Mucosa of descending colon (tissue), 3 donors: ENCODE data around the gene LIN28B. TPM values are rescaled to one million over a fixed set of nuclear protein-coding genes. Genes with fewer than 3 reads are reported as not detected.
"Not testable (repeated sequence)": the region's sequence is repeated elsewhere in the genome, so short reads cannot be mapped to it uniquely, and the experiment has no call there.

Experiments used
- ATAC-seq: fragments of 200-7000 bp; cut with Tn5 transposase; one replicate; pipeline ENCODE4 v1.9.1; 2020; ENCODE audit warnings: mild to moderate bottlenecking, moderate library complexity
- DNase-seq, 3 donors: peaks; one replicate each; pipeline ENCODE4 v3.0.0-alpha.2; 2020
- H3K36me3 ChIP-seq: fragments of 200-600 bp; one replicate; pipeline ENCODE4 v1.8.0; 2021; ENCODE audit warnings: low read depth, mild to moderate bottlenecking
- H3K4me1 ChIP-seq: fragments of 200-600 bp; one replicate; pipeline ENCODE4 v1.8.0; 2021; ENCODE audit warnings: low read depth, mild to moderate bottlenecking
- H3K4me3 ChIP-seq: fragments of 200-600 bp; one replicate; pipeline ENCODE4 v1.8.0; 2021; ENCODE audit warnings: mild to moderate bottlenecking
- H3K9me3 ChIP-seq: fragments of 200-600 bp; one replicate; pipeline ENCODE4 v1.8.0; 2021; ENCODE audit warnings: mild to moderate bottlenecking
- CTCF ChIP-seq: fragments of 200-600 bp; IDR thresholded peaks from one replicate; pipeline ENCODE4 v1.8.0; 2022; ENCODE audit warnings: antibody characterized with exemption, mild to moderate bottlenecking
- intact Hi-C, 2 donors: fragments of 100-400 bp; cut with DNase I in 1 of 2; cut with micrococcal nuclease in 1 of 2; formaldehyde crosslinking; loops; one replicate each; pipeline versions ENCODE4 v1.11.0 to v1.11.1; 2022; cut with DNase I, micrococcal nuclease
- total RNA-seq, 3 donors: library from RNA; stranded (reverse); fragmentation: NEBNext Ultra II Directional in 2 of 3; extraction: Animal tissue kit (Norgen Biotek cat#: 25700) in 2 of 3; gene quantifications; one replicate each; pipeline versions ENCODE4 v1.2.1 to v1.2.4, GENCODE V29; 2021 to 2023
- donor health status: DM: no; HTN: no; CAD: no; lungs with moderate emphysema.
- donor health status: DM: no; HTN: no; CAD: no.
- donor health status: DM: no; HTN: yes; CAD: no.

LIN28B gene
- total RNA-seq, 3 donors from 2014 or later: not detected

GRCh38 chr6:105068407-105068806 lies 111.5 kb downstream of the LIN28B start:
- H3K4me3 ChIP-seq: no peak overlapping the region
- no peak for ATAC-seq

GRCh38 chr6:105069821-105070445 lies 113.0 kb downstream of the LIN28B start:
- Histone ChIP-seq H3K36me3 (no peaks in the 10 kb centered on the region), H3K4me3 (no peak overlapping the region), H3K4me1 (no peaks in the 10 kb centered on the region), H3K9me3 (no peaks in the 10 kb centered on the region)
- intact Hi-C loops: no loop called here
- DNase-seq: no peak
- no peak for TF ChIP-seq CTCF
- no peak for ATAC-seq

More at GRCh38 chr6:105068407-105068806, 111.5 kb downstream of the LIN28B start:
- Histone ChIP-seq H3K36me3 (no peaks in the 10 kb centered on the region), H3K9me3 (no peaks in the 10 kb centered on the region), H3K4me1 (no peaks in the 10 kb centered on the region)
- DNase-seq: no peak
- TF ChIP-seq CTCF: no peak
- intact Hi-C loops: no loop called here

- ATAC-seq: no peak
- Histone ChIP-seq H3K9me3 (no peaks in the 10 kb centered on the region), H3K36me3 (no peaks in the 10 kb centered on the region), H3K4me3 (no peak overlapping the region), H3K4me1 (no peaks in the 10 kb centered on the region)
- no peak for DNase-seq
- TF ChIP-seq CTCF: no peak
- intact Hi-C loops: no loop called here
Measured at GRCh38 chr6:105072798-105073199, 115.9 kb downstream of the LIN28B start.

GRCh38 chr6:105075210-105075609 lies 118.3 kb downstream of the LIN28B start:
- no peak for ATAC-seq
- no peaks in the 10 kb centered on the region for H3K36me3 ChIP-seq
- DNase-seq: no peak
- no peak overlapping the region for H3K4me3 ChIP-seq
- TF ChIP-seq CTCF: no peak
- no peaks in the 10 kb centered on the region for H3K4me1 ChIP-seq
- no peaks in the 10 kb centered on the region for H3K9me3 ChIP-seq
- intact Hi-C loops: no loop called here

GRCh38 chr6:105076418-105076817 lies 119.5 kb downstream of the LIN28B start:
- ATAC-seq, H3K4me1 ChIP-seq, H3K4me3 ChIP-seq, DNase-seq, H3K9me3 ChIP-seq, H3K36me3 ChIP-seq, intact Hi-C loops: not testable (repeated sequence)

GRCh38 chr6:105077596-105078385 lies 120.9 kb downstream of the LIN28B start:
- Histone ChIP-seq H3K4me3 (no peak overlapping the region), H3K4me1 (no peaks in the 10 kb centered on the region), H3K9me3 (no peaks in the 10 kb centered on the region), H3K36me3 (no peaks in the 10 kb centered on the region)
- ATAC-seq: no peak
- peak in 1 of 3 donors; percentile 17 for DNase-seq
- TF ChIP-seq CTCF: no peak
- intact Hi-C loops: no loop called here
